Measurements from ENCODE around the gene GSTM5. TPM values are rescaled to one million over a fixed set of nuclear protein-coding genes. Genes with fewer than 3 reads are reported as not detected.

GSTM5 gene
- total and polyA plus RNA-seq, 2 of the 8 experiments (the other 6 are each of a cell fraction or from before 2014, with no cell fraction given), result 0.24 to 0.89 TPM

DNA sequence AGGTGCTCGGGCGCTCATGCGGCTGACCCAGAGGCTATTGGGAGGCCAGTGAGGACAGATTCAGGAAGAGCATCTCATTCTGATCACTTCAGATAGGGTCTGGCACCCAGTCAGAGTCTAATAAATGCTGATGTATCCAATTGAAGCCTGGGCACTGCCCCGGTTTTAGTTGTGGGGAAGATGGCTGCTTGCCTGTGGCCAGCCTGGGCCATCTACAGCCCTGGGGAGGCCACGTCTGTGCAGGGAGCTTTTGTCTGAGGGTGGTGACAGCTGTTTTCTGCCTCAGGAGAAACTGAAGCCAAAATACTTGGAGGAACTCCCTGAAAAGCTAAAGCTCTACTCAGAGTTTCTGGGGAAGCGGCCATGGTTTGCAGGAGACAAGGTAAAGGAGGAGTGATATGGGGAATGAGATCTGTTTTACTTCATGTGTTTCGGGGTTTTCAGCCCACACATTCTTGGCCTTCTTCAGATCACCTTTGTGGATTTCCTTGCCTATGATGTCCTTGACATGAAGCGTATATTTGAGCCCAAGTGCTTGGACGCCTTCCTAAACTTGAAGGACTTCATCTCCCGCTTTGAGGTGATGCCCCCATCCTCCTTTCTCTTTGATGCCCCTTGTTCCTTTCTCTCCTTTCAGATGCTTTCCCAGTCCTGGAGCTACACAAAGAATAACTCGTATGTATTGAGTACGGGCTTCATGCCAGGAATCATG, 2.8 kb downstream of the GSTM5 start (continued):
- TF ChIP-seq, protein P1, sequence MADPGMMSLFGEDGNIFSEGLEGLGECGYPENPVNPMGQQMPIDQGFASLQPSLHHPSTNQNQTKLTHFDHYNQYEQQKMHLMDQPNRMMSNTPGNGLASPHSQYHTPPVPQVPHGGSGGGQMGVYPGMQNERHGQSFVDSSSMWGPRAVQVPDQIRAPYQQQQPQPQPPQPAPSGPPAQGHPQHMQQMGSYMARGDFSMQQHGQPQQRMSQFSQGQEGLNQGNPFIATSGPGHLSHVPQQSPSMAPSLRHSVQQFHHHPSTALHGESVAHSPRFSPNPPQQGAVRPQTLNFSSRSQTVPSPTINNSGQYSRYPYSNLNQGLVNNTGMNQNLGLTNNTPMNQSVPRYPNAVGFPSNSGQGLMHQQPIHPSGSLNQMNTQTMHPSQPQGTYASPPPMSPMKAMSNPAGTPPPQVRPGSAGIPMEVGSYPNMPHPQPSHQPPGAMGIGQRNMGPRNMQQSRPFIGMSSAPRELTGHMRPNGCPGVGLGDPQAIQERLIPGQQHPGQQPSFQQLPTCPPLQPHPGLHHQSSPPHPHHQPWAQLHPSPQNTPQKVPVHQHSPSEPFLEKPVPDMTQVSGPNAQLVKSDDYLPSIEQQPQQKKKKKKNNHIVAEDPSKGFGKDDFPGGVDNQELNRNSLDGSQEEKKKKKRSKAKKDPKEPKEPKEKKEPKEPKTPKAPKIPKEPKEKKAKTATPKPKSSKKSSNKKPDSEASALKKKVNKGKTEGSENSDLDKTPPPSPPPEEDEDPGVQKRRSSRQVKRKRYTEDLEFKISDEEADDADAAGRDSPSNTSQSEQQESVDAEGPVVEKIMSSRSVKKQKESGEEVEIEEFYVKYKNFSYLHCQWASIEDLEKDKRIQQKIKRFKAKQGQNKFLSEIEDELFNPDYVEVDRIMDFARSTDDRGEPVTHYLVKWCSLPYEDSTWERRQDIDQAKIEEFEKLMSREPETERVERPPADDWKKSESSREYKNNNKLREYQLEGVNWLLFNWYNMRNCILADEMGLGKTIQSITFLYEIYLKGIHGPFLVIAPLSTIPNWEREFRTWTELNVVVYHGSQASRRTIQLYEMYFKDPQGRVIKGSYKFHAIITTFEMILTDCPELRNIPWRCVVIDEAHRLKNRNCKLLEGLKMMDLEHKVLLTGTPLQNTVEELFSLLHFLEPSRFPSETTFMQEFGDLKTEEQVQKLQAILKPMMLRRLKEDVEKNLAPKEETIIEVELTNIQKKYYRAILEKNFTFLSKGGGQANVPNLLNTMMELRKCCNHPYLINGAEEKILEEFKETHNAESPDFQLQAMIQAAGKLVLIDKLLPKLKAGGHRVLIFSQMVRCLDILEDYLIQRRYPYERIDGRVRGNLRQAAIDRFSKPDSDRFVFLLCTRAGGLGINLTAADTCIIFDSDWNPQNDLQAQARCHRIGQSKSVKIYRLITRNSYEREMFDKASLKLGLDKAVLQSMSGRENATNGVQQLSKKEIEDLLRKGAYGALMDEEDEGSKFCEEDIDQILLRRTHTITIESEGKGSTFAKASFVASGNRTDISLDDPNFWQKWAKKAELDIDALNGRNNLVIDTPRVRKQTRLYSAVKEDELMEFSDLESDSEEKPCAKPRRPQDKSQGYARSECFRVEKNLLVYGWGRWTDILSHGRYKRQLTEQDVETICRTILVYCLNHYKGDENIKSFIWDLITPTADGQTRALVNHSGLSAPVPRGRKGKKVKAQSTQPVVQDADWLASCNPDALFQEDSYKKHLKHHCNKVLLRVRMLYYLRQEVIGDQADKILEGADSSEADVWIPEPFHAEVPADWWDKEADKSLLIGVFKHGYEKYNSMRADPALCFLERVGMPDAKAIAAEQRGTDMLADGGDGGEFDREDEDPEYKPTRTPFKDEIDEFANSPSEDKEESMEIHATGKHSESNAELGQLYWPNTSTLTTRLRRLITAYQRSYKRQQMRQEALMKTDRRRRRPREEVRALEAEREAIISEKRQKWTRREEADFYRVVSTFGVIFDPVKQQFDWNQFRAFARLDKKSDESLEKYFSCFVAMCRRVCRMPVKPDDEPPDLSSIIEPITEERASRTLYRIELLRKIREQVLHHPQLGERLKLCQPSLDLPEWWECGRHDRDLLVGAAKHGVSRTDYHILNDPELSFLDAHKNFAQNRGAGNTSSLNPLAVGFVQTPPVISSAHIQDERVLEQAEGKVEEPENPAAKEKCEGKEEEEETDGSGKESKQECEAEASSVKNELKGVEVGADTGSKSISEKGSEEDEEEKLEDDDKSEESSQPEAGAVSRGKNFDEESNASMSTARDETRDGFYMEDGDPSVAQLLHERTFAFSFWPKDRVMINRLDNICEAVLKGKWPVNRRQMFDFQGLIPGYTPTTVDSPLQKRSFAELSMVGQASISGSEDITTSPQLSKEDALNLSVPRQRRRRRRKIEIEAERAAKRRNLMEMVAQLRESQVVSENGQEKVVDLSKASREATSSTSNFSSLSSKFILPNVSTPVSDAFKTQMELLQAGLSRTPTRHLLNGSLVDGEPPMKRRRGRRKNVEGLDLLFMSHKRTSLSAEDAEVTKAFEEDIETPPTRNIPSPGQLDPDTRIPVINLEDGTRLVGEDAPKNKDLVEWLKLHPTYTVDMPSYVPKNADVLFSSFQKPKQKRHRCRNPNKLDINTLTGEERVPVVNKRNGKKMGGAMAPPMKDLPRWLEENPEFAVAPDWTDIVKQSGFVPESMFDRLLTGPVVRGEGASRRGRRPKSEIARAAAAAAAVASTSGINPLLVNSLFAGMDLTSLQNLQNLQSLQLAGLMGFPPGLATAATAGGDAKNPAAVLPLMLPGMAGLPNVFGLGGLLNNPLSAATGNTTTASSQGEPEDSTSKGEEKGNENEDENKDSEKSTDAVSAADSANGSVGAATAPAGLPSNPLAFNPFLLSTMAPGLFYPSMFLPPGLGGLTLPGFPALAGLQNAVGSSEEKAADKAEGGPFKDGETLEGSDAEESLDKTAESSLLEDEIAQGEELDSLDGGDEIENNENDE (IDR thresholded peaks at IDR 0.05; ENCODE audit: insufficient replicate concordance, low read length), result no peak
- TF ChIP-seq SAP30 (IDR thresholded peaks at IDR 0.05; ENCODE audit: insufficient read depth, insufficient replicate concordance, low read length) (no peak), TCF12 (IDR thresholded peaks at IDR 0.05; ENCODE audit: low read depth, low read length) (no peak), CHD2 (IDR thresholded peaks at IDR 0.05; ENCODE audit: low read length) (no peak), RFX5 (IDR thresholded peaks at IDR 0.05; ENCODE audit: borderline replicate concordance, low read depth, low read length) (no peak), CHD1 (IDR thresholded peaks at IDR 0.05; ENCODE audit: low read depth, low read length) (no peak), POLR2AphosphoS5 (IDR thresholded peaks at IDR 0.05; ENCODE audit: low read depth, low read length) (no peak), SRF (IDR thresholded peaks at IDR 0.05; ENCODE audit: low read depth, low read length) (no peak)

Measured in H1 (cell line).